ENCODE results near the gene TNFRSF11A.

Gene TNFRSF11A

DNA sequence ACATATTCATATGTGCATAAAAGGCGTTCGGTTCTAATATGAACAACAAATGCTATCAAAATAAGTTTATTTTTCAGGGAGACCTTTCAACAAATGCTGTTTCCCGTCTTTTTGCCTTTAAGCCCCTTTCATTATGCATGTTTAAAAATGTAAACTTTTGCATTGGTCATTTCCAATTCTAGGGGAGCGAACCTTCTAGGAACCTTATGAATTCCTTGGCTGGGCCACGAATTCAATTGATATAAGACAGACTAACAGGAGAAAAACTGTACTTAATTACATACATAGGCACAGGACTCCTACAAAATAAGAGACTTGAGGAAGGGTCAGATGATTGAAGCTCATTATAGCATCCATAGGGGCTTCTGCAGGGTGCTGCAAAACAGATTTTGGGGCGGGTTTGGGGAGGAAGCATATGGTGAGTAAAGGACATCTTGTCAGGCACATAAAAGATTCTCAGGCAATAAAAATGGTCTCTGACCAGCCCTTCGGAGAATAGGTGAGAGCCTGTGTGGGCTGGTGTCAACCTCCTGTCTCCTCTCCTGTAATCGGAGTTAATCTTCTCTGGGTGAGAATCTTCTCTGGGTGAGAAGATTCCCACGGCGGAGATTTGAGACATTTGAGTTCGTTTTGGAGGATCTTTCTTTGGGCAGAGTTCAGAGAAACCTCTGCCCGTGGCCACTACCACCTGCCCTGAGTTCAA lies 1.7 kb downstream of the TNFRSF11A start:
- TF ChIP-seq CREB1 (IDR thresholded peaks at IDR 0.05; ENCODE audit: low read depth) (no peak), TAF1 (IDR thresholded peaks at IDR 0.05; ENCODE audit: low read depth) (no peak), EP300 (IDR thresholded peaks at IDR 0.05; ENCODE audit: borderline replicate concordance) (no peak), ZBTB7A (IDR thresholded peaks at IDR 0.05; ENCODE audit: low read depth) (no peak), TCF12 (IDR thresholded peaks at IDR 0.05; ENCODE audit: low read depth) (no peak), RAD21 (IDR thresholded peaks at IDR 0.05; ENCODE audit: low read depth) (no peak), EGR1 (IDR thresholded peaks at IDR 0.05) (no peak), FOXM1 (IDR thresholded peaks at IDR 0.05; ENCODE audit: borderline replicate concordance, low read depth) (no peak), YY1 (IDR thresholded peaks at IDR 0.05; ENCODE audit: low read depth) (no peak), NFIC (IDR thresholded peaks at IDR 0.05) (no peak), TEAD4 (IDR thresholded peaks at IDR 0.05) (no peak), CEBPB (IDR thresholded peaks at IDR 0.05) (no peak)
- TF ChIP-seq, protein P1, sequence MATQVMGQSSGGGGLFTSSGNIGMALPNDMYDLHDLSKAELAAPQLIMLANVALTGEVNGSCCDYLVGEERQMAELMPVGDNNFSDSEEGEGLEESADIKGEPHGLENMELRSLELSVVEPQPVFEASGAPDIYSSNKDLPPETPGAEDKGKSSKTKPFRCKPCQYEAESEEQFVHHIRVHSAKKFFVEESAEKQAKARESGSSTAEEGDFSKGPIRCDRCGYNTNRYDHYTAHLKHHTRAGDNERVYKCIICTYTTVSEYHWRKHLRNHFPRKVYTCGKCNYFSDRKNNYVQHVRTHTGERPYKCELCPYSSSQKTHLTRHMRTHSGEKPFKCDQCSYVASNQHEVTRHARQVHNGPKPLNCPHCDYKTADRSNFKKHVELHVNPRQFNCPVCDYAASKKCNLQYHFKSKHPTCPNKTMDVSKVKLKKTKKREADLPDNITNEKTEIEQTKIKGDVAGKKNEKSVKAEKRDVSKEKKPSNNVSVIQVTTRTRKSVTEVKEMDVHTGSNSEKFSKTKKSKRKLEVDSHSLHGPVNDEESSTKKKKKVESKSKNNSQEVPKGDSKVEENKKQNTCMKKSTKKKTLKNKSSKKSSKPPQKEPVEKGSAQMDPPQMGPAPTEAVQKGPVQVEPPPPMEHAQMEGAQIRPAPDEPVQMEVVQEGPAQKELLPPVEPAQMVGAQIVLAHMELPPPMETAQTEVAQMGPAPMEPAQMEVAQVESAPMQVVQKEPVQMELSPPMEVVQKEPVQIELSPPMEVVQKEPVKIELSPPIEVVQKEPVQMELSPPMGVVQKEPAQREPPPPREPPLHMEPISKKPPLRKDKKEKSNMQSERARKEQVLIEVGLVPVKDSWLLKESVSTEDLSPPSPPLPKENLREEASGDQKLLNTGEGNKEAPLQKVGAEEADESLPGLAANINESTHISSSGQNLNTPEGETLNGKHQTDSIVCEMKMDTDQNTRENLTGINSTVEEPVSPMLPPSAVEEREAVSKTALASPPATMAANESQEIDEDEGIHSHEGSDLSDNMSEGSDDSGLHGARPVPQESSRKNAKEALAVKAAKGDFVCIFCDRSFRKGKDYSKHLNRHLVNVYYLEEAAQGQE (IDR thresholded peaks at IDR 0.05; ENCODE audit: low read depth): no peak
- TF ChIP-seq, protein P2, sequence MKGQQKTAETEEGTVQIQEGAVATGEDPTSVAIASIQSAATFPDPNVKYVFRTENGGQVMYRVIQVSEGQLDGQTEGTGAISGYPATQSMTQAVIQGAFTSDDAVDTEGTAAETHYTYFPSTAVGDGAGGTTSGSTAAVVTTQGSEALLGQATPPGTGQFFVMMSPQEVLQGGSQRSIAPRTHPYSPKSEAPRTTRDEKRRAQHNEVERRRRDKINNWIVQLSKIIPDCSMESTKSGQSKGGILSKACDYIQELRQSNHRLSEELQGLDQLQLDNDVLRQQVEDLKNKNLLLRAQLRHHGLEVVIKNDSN (IDR thresholded peaks at IDR 0.05): no peak
- TF ChIP-seq, protein P3, sequence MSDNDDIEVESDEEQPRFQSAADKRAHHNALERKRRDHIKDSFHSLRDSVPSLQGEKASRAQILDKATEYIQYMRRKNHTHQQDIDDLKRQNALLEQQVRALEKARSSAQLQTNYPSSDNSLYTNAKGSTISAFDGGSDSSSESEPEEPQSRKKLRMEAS (IDR thresholded peaks at IDR 0.05): no peak

DNA sequence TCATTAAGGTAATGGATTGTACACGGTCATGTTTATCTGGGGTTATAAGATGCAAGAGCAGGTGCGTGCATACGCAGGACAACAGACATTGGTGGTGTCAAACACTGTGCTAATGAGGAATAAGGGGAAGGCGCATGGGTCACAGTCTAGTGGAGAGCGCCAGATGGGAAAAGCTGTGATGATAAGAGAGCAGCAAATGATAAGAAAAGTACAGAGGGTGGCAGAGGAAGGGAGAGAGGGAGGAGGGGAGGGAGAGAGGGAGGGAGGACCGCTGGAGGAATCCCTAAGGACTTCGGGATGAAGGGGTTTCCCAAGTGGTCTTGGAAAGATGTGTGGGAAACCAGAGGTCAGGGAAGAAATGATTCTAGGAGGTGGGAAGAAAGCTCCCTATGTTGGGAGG lies 2.9 kb downstream of the TNFRSF11A start:
- TF ChIP-seq NFIC (IDR thresholded peaks at IDR 0.05) (no peak), EP300 (IDR thresholded peaks at IDR 0.05; ENCODE audit: borderline replicate concordance) (no peak), ZBTB7A (IDR thresholded peaks at IDR 0.05; ENCODE audit: low read depth) (no peak)
- TF ChIP-seq, protein P2 (IDR thresholded peaks at IDR 0.05): no peak

DNA sequence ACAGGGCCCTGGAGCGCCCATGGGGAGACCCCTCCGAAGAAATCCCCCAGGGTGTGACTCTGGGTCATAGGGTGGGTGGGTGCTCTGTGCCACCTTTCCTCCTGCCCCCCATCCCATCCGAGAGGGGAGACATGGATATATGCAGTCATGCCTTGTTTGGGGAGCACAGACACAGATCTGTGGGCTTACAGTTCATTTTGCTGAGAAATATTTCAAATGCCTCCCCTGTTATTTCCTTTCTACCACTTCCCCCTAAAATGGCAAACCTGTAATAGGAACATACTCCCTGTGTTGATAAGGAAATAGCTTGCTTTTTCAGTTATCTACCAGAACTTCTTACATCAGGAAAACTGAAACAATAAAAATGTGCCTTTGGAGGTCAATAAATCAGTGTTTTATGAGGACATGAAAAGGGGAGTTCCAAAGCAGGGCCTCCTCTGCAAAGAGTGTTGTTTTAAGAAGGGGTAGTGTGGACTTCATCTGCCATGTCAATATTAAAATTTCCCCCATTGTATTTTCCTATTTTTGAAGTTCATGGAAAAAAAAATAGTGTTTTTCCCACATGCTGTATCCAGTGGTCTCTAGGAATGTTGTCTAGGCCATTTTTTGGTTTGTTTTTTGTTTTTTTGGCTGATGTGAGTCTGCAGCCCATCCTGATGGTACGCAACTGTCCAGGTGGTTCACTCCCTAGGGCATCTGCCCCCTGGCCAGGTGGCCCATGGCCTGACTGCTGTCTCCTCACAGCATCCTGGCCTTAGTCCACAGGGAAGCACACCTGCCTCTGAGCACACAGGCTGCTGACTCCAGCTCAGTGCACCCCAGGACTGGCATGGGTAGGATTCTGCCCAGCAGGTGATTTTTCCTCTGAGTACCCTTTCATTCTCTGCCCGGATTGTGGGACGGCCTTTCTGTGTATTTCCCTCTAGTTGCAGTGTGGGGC lies 3.7 kb downstream of the TNFRSF11A start:
- no peak for TF ChIP-seq FOXM1 (IDR thresholded peaks at IDR 0.05; ENCODE audit: borderline replicate concordance, low read depth)
- no peak for TF ChIP-seq CEBPB (IDR thresholded peaks at IDR 0.05)
- no peak for TF ChIP-seq TCF12 (IDR thresholded peaks at IDR 0.05; ENCODE audit: low read depth)
- no peak for TF ChIP-seq TAF1 (IDR thresholded peaks at IDR 0.05; ENCODE audit: low read depth)
- TF ChIP-seq YY1 (IDR thresholded peaks at IDR 0.05; ENCODE audit: low read depth): no peak
- no peak for TF ChIP-seq CREB1 (IDR thresholded peaks at IDR 0.05; ENCODE audit: low read depth)
- no peak for TF ChIP-seq NFIC (IDR thresholded peaks at IDR 0.05)
- TF ChIP-seq, protein P2 (IDR thresholded peaks at IDR 0.05): no peak
- no peak for TF ChIP-seq TEAD4 (IDR thresholded peaks at IDR 0.05)
- TF ChIP-seq, protein P1 (IDR thresholded peaks at IDR 0.05; ENCODE audit: low read depth): no peak
- TF ChIP-seq RAD21 (IDR thresholded peaks at IDR 0.05; ENCODE audit: low read depth): no peak
- TF ChIP-seq, protein P3 (IDR thresholded peaks at IDR 0.05): no peak
- TF ChIP-seq EP300 (IDR thresholded peaks at IDR 0.05; ENCODE audit: borderline replicate concordance): no peak
- no peak for TF ChIP-seq ZBTB7A (IDR thresholded peaks at IDR 0.05; ENCODE audit: low read depth)

DNA sequence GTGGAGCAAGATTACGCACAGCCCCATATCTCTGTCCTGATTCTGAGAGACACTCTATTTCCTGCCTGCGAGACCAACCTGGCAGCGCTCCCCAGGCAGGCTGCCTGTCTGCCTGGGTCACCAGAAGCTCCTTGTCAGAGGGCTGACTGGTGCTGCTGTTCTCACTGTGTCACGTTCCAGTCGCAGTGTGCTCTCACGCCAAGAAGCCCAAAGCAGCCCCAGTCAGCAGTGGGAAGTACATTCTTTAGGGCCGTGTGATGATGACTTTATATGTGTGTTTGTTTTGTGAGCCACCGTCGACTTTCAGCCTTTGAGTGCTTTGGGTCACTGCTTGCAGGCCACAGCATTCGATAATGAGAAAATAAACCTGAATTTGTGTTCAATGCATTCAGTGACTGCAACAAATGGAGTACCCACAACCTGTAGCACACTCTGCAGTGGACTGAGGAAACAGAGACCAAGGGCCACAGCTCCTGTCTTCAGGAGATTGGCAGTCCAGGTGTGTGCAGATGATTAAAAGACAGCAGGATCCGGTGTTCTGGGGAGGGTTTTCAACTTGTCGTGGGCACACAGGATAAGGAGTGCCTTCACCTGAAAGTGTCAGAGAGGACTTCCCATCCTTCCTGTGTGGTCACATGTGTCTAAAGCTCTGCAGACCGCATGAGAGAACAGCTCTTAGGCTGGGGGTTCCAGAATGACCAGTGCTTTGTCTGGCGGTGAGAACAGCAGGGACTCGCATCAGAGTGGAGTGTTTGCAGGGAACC lies 4.8 kb downstream of the TNFRSF11A start:
- TF ChIP-seq TEAD4 (IDR thresholded peaks at IDR 0.05): no peak
- no peak for TF ChIP-seq CEBPB (IDR thresholded peaks at IDR 0.05)
- TF ChIP-seq ZBTB7A (IDR thresholded peaks at IDR 0.05; ENCODE audit: low read depth): no peak
- TF ChIP-seq, protein P3 (IDR thresholded peaks at IDR 0.05): no peak
- no peak for TF ChIP-seq YY1 (IDR thresholded peaks at IDR 0.05; ENCODE audit: low read depth)
- no peak for TF ChIP-seq TCF12 (IDR thresholded peaks at IDR 0.05; ENCODE audit: low read depth)
- TF ChIP-seq, protein P1 (IDR thresholded peaks at IDR 0.05; ENCODE audit: low read depth): no peak

Measured in Ishikawa (cell line).